ENCODE data around the gene PUSL1.

PUSL1 gene

DNA sequence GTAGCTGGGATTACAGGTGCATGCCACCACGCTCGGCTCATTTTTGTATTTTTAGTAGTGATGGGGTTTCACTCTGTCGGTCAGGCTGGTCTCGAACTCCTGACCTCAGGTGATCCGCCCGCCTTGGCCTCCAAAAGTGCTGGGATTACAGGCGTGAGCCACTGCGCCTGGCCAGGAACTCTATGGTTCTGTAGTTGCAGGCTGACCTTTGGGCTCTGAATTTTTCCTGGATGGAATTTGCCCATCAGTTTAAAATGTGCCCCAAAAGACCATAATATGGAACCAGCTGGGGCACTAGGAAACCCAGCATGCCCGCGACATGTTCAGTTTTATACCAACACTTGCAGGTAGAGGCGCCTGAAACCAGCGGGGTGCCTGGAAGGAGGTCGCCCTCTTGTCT, 29.8 kb upstream of the PUSL1 start:
- DNase-seq: no peak

DNA sequence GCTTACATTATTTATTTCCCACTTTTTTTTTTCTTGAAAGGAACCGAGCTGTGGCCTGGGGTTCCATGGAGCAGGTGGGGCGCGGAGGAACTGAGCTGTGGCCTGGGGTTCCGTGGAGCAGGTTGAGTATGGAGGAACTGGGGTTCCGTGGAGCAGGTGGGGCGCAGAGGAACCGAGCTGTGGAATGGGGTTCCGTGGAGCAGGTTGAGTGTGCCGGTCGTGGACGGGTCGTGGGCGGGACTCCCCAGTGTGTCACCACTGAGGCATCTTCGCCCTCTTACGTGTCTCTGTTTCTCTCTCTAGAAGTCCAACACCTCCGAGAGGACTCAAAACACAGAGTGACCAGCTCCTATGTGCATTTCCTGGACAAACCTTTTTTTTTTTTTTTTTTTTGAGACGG, 29.4 kb upstream of the PUSL1 start:
- no peak for DNase-seq

DNA sequence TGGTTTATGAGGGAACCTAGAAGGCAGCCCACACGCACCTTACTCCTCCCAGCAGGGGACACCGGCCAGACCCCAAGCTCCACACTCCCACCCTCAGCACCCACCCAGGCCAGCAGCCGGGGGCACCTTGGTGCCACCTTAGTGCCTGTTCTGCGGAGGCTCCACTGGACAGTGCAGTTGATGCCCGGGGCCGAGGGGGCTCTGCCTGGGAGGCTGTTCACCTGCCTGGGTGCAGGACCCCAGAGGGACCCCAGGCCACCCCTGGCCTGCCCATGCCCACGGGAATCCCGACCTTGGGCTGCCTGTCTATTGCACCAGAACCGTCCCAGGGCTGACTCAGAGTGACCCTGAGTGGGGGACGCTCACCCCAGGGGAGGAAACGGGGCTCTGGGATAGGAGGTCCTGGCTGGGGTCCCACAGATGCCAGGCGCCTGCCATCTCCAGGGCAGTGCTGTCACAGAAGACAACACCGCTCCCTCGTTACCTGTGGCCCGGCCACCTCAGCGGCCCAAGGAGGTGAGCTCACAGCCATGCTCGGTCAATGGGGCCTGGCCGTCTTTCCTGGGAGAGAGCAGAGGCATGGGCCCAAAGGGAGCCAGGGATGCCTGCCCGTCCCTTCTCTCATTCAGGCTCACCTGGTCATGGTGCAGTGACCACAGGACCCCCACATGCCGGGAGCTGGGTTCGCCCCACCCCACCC, 27.5 kb upstream of the PUSL1 start:
- DNase-seq: no peak

DNA sequence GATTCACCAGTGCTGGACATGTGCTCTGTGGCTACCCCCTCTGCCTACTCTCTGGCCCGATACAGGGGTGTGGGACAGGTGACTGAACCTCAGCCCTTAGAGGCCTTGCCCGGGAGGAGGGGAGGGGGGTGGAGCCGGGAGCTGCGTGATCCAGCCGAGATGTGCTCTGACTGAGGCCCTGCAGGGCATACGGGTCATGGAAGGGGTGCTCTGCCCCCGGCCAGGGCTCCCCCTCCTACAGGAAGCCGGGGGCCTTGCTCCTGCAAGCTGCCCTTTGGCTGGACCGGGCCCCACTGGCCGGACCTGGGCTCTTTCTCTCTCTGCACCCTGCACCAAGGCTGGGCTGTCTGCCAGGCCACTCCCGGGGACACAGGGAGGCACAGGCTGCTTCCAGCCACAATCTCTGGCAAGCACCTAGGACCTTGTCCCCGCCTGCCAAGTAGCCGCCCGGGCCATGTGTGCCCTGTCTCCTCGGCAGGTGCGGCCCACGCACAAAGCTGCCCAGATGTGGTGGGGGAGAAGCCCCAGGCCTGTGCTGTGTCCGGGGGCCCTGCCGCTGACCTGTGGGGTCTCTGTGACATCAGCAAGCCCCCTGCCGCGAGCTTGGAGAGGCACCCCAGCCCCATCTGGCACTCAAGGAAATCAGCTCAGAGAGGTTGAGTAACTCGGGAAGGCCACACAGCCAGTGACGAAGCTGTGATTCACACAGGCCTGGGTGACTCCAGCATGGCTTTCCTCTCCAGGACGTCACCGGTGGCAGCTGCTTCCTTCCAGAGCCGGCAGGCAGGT, 26.7 kb upstream of the PUSL1 start:
- DNase-seq: peak in 1 of 58 donors; percentile 15

DNA sequence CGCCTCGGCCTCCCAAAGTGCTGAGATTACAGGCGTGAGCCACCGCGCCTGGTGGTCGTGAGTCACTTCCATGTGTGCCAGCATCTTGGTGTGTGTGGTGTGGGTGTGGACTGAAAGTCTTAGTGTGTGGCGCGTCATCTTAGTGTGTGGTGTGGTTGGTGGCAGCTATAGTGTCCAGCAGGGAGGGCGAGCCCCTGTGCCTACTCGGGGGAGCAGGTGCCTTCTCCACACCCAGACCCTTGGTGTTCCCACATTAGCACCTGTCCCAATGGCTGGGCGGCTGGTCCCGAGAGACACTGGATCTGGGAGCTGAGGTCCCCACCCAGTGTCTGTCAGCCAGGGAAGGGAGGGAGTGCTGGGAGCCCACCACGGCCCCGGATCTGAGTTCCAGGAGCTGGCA, 25.4 kb upstream of the PUSL1 start:
- no peak for DNase-seq

DNA sequence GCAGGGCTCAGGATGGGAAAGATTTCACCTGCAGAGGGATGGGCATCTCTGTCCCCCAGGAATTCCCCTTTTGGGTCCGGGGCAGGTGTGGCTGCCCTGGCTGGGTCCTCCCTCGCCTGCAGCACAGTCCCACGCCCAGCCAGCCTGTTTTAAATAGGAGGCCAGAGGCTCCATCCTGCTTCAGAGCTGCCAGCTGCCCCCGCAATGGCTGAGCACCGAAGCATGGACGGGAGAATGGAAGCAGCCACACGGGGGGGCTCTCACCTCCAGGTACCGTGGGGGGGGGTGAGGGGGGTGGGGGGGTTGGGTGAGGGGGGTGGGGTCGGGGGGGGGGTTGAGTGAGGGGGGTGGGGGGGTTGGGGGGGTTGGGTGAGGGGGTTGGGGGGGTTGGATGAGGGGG, 24.6 kb upstream of the PUSL1 start:
- DNase-seq: no peak

DNA sequence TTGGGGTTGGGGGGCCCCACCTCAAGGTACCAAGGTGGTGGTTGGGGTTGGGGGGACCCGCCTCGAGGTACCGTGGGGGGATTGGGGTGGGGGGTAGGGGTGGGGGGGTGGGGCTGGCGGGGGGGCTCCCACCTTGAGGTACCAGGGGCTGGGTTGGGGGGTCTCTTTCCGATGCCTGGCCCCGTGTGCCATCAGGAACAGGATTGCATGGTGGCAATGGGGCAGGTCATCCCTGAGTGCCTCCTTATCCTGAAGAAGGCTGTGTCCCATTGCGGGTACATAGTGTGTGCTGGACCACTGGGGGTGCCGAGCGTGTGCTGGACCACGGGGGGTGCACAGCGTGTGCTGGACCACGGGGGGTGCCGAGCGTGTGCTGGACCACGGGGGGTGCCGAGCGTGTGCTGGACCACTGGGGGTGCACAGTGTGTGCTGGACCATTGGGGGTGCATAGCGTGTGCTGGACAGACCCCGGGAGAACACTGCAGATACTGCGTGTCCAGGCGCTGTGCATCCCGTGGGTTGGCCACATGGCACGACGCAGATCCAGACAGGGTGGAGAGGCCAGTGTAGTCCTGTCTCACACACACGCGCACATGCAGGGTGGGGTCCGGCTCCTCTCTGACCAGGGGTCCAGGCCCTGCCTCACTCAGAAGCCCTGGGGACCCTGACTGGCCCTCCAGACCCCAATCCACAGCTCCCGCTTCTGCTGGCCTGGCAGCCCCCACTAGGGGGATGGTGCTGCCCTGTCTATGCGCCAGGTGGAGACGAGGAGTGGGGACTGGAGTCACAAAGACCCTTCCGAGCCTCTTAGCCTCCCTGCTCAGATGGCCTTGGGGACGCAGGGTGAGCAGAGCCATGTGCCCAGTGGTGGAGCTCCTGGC, 23.9 kb upstream of the PUSL1 start:
- no peak for DNase-seq

DNA sequence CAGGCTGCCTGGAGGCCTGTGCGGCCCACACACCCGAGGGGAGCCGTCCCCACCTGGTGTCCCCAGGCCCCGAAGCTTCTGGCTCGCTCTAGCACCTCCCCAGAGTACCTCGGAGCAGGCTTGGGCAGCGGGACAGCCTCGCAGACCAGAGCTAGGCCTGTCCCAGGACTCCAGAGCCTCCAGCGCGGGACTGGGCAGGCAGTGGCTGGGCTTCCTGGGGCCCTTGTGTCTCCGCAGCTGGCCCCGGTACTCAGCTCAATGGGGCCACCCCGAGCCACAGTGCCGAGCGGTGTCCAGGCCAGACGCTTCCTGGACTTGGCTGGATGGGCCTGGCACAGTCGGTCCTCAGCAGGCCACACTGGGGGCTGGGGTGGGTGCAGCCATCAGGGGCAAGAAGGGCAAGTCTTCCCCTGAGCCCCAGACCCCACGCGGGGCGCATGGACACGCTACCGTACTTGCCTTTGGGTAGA, 23.3 kb upstream of the PUSL1 start:
- DNase-seq: no peak

DNA sequence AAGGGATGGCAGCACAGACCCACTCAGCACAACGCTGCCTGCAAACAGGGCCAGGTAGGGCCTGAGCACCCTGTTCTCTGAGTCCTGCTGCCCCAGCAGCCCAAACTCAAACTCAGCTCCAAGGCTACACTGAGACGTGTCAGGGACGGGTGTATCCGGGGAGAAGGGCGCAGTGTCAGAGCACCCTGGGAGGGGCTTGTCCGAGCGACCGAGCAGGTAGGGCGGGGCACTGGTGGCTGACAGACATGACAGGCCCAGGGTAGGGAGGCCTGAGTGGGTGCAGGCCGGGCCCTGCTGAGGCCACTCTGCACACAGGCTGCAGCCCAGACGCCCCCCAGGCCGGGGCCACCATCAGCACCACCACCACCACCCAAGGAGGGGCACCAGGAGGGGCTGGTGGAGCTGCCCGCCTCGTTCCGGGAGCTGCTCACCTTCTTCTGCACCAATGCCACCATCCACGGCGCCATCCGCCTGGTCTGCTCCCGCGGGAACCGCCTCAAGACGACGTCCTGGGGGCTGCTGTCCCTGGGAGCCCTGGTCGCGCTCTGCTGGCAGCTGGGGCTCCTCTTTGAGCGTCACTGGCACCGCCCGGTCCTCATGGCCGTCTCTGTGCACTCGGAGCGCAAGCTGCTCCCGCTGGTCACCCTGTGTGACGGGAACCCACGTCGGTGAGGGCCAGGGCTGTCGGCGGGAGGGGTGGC, 22.6 kb upstream of the PUSL1 start:
- DNase-seq: no peak

DNA sequence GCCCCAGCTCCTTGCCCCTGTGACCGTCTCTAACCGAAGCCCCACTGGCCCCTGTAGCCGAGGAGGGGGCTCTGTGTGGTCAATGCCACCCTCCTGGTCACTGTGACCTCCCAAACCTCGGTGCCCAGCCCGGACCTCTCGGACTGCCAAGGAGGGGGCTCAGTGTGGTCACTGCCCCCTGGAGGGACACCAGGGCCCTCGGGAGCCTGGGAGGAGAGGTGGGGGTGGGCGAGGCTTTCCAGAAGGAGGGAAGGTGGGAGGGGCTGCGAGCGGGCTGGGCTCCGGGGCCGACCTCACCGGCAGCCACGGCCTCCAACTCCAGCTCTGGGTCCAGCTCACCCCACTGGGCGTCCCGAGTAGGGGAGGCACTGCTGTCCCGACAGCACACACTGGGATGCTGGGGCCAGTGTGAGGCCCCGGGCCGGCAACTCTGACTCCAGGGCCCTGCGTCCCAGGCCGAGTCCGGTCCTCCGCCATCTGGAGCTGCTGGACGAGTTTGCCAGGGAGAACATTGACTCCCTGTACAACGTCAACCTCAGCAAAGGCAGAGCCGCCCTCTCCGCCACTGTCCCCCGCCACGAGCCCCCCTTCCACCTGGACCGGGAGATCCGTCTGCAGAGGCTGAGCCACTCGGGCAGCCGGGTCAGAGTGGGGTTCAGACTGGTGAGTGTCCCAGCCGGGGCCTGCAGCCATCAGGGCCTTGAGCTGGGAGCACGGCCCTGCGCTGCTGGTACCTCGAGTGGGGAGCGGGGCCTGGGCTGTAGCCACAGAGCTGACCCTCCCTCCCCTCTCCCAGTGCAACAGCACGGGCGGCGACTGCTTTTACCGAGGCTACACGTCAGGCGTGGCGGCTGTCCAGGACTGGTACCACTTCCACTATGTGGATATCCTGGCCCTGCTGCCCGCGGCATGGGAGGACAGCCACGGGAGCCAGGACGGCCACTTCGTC, 21.8 kb upstream of the PUSL1 start:
- no peak for DNase-seq

DNA sequence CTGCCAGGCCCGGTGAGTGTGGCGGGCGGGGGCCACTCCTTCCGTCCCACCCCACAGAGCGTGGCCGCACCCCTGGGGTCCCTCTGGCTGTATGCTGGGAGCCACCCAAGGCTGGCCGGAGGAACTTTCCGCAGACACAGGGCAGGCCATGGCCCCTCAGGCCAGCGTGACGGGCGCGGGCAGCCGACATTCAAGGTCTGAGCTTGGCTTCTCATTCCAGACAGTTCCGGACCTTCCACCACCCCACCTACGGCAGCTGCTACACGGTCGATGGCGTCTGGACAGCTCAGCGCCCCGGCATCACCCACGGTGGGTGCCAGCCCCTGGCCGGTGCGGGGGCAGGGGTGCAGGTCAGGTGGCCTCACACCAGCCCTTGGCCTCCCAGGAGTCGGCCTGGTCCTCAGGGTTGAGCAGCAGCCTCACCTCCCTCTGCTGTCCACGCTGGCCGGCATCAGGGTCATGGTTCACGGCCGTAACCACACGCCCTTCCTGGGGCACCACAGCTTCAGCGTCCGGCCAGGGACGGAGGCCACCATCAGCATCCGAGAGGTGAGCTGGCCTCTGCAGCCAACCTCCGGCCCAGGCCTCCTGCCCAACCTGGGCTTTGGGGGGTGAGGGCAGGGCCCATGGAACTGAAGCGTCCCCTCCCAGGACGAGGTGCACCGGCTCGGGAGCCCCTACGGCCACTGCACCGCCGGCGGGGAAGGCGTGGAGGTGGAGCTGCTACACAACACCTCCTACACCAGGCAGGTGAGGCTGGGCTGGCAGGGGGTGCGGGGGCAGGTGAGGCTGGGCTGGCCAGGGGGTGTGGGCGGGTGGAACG, 20.9 kb upstream of the PUSL1 start:
- DNase-seq: no peak

DNA sequence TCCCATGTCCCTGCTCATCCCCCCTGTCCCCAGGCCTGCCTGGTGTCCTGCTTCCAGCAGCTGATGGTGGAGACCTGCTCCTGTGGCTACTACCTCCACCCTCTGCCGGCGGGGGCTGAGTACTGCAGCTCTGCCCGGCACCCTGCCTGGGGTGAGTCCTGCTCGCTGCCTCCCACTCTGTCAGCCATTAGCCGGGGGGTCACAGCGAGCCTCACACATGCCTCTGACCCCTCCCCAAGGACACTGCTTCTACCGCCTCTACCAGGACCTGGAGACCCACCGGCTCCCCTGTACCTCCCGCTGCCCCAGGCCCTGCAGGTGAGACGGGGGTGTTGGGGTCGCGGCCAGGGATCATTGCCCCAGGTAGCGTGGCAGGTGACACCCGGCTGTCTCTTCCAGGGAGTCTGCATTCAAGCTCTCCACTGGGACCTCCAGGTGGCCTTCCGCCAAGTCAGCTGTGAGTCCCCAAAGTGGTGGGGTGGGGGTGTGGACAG, 18.1 kb upstream of the PUSL1 start:
- DNase-seq: peak in 8 of 58 donors; percentile 9 to 52 (median 32)

DNA sequence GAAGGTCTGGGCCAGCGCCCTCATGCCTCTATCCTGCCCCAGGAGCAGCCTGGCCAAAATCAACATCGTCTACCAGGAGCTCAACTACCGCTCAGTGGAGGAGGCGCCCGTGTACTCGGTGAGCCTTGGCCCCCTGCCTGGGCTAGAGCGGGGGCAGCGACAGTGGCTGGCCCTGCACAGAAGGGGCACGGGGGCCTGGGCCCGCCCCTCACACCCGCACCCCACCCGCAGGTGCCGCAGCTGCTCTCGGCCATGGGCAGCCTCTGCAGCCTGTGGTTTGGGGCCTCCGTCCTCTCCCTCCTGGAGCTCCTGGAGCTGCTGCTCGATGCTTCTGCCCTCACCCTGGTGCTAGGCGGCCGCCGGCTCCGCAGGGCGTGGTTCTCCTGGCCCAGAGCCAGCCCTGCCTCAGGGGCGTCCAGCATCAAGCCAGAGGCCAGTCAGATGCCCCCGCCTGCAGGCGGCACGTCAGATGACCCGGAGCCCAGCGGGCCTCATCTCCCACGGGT, 17.3 kb upstream of the PUSL1 start:
- DNase-seq: peak in 1 of 58 donors; percentile 30

DNA sequence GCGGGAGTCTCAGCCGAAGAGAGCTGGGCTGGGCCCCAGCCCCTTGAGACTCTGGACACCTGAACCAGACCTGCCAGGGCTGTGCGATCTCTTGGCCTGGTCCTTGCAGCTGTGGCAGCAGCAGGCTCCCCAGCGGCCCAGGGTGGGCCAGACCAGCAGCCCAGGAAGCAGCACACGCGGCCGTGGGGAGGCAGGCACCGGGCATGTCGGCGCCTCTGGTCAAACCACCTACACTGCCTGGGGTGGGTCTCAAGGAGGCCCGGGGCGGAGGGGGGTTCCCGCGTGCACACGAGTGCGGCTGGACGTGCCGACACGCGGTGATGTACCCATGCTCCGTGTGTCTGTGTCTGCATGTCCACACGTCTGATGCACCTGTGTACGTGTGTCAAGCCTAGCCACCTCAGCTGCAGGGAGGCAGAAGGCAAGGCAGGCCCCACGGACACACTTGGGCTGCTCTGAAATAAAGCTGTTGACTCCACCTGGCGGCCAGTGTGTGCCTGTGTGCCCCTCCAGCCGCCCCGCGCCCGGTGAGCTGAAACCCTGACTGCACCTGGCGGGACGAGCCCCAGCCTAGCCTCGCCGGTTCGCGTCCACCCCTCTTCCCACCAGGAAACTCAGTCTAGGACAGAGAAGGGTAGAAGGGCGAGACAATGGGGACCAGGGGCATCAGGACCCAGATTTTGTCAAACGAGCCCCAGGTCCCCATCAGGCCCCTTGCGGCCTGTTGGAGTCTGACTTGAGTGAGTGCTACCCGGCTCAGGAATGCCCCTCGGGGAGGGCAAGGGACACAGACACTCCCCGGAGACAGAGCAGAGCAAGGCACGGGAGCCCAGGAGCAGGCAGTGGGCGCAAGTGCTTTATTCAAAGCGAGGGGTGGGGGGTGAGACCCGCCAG, 16.6 kb upstream of the PUSL1 start:
- peak in 16 of 58 donors; percentile 11 to 54 (median 34) for DNase-seq

DNA sequence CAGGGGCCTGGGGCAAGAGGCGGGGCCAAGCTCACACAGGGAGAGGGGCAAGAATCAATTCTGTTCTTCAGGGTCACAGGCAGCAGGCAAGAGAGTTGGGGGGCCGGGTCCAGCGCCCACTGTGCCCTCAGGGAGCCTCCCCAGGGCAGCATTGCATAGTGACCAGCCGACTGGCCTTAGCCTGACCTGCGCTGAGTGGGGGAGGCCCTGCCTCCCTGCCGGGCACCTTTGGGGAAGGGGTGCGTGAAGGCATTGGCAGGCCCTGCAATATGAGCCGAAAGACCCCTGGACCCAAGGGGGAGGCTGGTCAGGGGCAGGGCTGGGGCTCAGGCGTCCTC, 16.0 kb upstream of the PUSL1 start:
- no peak for DNase-seq

DNA sequence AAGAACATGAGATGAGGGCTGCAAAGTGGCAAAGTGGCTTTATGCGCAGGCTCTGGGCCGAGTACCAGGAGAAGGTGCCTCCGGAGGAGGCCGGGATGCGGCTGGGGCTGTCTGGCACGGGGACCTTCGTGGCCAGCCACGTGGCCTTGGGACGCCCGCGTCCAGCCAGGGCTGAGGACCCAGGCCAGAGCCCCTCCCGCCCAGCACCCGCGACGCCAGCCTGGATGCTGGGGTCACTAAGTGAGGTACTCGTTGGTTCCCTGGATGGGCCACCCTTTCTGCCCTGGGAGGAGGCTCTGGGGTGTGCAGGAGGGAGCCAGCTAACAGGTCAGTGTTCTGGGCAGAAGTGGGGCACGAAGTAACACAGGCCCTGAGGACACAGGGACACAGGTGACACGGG, 15.5 kb upstream of the PUSL1 start:
- DNase-seq: no peak

Measured in anterior cingulate cortex (tissue), 58 donors.